ENCODE measurements around the gene ELP2.
"Not testable (repeated sequence)": the region's sequence is repeated elsewhere in the genome, so short reads cannot be mapped to it uniquely, and the experiment has no call there.

The ELP2 gene

GRCh38 chr18:36194600-36195315 is 65.1 kb downstream of the ELP2 start:
- DNase-seq, result no peak

DNA sequence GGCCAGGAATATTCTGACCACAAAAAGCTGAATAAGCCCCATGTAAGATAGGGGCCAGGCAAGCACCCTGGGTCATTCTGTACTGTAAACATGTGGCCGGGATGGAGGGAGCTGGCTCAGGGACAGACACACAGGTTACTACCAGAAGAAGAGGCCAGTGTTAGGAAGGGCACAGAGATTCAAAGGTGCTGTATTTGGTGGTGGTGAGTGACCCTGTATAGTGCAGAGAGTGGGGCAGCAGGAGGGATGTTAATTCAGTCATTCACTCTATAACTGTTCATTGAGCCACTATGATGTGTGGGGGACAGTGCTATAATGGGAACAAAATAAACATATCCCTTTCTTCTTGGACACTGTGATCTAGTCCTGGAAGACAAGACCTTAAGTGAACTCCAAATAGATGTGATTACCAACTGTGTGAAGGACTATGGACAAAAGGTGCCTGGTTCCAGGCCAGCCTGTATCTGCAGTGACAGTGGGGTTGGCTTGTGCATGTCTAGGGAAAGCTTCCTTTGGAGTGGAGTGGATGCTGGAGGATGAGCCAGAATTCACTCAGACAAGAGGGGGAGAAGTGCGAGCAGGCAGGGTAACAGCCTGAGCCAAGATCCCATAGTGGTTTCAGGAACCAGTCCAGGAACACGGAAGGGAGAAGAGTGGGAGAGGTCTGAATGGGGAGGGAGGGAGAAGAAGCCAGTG is 65.9 kb downstream of the ELP2 start:
- DNase-seq, result no peak

DNA sequence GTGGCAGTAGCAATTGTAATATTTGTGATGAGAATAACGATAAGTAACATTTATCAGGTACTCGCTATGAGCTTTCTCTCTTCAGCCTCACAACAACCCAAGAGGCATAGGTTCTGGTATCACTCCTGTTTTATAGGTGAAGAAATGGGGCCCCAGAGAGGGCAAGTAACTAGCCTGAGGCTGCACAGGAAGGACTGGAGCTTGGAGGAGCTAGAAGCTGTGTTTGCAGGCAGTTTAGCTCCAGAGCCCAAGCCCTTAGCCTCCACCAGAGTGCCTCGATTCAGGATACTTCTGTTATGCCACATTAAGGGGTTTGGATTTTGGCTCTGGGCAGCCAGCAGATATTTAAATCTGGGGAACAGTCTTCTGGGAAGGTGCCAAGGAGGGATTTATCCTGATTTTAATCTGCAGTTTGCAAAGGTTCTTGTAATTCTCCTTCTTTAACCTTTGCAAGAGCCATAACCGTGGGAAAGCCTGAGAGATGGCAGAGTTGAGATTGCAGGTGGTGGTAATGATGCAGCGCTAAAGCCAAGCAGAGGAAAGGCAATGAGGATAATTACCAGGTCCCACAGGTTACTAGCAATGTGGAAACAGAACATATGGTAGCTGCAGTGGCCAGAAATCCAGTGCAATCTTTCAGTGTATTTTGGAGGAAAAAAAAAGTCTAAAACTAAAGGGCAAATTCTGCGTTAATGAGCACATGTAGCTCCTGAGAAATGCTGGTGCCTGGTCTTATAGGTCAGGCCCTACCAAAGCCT is 66.7 kb downstream of the ELP2 start:
- DNase-seq, result no peak

DNA sequence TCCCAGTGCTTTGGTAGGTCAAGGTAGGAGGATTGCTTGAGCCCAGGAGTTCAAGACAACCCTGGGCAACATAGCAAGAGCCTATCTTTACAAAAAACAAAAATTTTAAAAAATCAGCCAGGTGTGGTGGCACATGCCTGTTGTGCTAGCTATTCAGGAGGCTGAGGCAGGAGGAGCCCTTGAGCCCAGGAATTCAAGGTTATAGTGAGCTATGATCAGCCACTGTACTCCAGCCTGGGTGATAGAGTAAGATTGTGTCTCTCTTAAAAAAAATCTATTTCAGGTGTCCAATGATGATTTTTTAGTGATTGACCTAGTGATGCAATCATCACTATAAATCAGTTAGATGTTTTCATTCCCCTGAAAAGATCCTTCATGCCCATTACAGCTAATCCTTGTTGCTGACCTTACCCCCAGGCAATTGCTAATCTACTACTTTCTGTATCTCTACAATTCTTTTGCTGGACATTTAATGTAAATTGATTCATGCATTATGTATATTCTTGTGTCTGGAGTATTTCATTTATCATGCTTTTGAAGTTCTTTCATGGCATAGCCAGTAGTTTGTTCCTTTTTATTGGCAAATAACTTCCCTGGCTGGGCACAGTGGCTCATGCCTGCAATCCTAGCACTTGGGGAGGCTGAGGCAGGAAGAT is 67.9 kb downstream of the ELP2 start:
- no peak for DNase-seq

- no peak for DNase-seq
Observed at GRCh38 chr18:36199691-36200295, 70.1 kb downstream of the ELP2 start.

DNA sequence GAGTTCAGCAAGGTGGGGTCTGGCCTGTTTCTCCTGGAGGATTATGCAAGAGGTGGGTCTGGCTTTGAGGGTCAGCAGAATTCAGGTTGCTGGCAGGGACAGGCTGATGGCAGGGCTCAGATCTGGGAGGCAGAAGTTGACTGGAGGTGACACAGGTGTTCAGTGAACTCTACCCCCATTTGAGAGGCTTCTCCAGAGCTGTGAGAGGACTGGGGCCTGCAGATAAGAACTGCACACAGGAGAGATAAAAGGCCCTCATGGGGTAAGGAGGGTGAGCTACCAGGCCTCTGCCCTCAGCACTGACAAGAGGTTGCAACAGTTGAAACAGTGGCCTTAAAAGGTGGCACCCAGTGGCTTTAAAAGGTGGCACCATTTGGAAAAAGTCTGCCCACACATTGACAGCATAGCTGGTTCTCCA is 70.7 kb downstream of the ELP2 start:
- DNase-seq, result no peak

DNA sequence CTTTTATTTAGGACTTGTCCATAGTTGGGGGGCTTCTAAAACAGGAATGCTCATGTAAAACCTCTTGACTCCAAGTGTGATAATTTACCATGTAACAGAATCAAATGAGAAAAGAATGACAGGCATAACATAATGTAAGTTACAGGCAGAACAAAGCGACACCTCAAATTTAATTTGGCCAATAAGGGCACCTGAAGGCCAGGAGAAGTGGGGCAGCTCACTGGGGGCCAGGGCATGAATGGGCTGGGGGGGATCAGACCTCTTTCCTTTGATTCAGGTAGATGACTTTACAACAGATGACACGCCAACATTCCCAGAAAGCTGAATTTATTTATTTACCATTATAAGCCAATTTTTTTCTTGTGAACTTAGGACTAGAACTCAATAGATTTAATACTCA is 72.1 kb downstream of the ELP2 start:
- no peak for DNase-seq

- no peak for DNase-seq
Observed at GRCh38 chr18:36203360-36203895, 73.7 kb downstream of the ELP2 start.

DNA sequence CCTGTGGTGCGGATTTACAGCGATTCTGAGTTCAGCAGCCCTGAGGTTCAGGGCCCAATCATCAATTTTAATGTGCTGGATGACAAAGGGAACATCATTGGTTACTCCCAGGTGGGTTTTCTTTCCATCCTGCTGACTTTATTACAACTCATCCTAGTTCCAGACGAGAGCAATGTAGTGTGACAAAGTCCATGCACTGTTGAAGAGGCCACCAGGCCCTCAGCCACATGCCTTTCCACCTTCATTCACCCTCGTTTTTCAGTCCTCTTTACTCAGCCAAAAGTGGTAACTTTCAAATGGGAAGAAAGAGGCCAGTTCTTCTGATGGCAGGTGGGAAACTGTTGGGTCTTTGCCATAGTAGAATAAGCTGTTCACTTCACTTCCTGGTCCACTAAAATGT is 75.5 kb downstream of the ELP2 start:
- DNase-seq, result no peak

DNA sequence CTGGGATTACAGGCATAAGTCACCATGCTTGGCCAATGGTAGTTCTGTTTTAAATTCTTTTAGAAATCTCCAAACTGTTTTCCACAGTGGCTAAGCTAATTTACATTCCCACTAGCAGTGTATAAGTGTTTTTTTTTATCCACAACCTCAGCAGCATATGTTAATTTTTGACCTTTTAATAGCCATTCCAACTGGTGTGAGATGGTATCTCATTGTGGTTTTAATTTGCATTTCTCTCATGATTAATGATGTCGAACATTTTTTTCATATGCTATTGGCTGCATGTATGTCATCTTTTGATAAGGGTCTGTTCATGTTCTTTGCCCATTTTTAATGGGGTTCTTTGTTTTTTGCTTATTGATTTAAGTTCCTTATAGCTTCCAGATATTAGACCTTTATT is 77.6 kb downstream of the ELP2 start:
- no peak for DNase-seq

- DNase-seq, result not testable (repeated sequence)
Observed at GRCh38 chr18:36207969-36208368, 78.3 kb downstream of the ELP2 start.

DNA sequence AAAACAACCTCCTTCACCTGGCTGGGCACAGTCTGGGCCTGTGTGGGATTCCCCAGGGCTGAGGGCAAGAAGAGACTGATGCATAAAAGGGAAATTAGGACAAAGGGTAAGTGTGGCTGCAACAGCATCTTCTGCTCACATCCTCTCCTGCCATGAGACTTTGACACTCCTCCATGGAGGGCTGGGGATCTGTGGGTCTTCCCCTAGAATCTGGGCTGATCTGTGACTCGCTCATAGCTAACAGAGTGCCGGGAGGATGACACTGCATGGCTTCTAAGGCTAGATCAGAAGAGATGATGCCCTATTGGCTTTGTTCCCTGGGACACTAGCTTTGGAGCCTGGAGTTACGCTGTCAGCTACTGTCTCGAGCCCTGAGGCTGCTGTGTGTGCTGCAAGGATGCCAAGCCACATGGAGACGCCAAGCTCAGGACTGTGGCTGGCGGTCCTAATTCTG is 81.9 kb downstream of the ELP2 start:
- no peak for DNase-seq

DNA sequence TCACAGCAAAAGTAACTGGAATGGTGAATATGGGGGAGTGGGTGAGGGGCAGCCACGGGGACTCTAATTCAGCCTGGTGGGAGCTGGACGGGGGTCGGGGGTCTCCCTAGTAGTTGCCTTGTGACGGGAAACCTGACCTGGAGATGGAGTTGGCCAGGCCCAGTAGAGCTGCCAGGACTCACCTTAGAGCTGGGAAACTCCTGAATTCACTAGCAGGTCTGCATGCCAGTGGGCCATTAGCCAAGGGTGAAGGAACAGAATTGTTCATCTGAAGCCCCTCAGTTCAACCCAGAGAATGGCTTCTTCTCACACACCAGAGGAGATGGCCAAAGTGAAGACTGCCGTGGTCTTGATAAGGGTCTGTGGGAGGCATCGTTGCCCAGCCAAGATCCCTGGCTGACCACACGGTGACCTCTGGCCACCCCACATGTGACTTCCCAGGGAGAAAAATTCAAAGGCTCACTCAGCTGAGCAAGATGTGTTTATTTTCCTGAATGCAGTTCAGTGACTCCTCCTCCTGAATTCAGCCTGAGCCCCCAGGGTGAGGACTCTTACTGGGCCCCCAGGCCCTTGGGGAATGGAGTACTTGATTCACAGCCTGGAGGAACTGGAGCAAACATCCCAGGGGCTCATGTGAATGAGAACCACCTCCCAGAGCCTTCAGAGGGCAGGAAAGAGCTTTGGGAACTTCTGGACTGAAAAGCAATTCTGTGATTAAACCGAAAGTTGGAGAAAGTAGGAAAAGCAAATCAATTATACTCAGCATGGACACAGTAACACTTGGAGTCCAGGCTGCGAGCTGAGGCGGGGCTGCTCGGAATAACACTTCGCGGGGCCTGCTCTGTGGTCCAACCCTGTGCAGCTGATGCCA is 82.8 kb downstream of the ELP2 start:
- DNase-seq, result no peak

DNA sequence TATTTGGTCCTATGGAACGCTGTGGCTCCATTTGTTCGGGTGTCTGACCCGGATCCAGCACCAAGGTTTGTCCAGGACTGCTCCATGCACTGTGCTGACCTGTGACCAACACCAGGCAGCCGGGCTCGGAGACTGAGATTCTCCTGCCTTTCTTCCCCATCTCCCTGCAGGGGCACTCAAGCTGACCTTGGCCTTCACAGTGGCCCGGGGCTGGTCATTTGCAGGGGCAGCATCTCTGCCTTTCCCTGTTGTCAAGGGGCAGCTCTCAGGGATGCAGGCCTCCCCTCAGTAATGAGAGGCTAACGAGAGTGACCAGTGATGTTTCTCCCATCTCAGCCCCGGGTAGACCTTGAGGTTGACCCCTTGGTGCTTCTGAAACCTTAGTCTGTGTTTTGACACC is 85.1 kb downstream of the ELP2 start:
- no peak for DNase-seq

- no peak for DNase-seq
Observed at GRCh38 chr18:36215577-36215976, 85.9 kb downstream of the ELP2 start.

GRCh38 chr18:36217348-36217747 is 87.6 kb downstream of the ELP2 start:
- DNase-seq, result no peak

GRCh38 chr18:36229188-36229587 is 99.5 kb downstream of the ELP2 start:
- DNase-seq, result no peak
